ENCODE data around the gene DOCK3.

DNA sequence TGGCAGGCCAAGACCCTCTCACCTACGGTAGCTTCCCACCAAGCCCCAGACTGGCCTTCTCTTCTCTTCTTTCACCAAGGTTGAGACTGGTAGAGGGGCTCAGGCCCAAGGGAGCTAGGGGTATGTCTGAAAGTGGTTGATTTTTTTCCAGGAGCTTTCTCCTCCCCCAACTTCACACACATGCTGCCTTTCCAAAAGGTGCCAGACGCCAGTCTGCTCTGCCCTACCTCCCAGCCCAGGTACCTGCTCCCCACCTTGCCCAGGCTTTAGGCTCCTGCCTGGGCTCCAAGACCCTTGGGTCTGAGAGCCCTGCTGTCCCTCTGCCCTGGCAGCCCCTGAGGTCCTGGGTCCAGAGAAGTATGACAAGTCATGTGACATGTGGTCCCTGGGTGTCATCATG, 29.3 kb upstream of the DOCK3 start:
- TF ChIP-seq POLR2A (IDR thresholded peaks at IDR 0.05), result no peak
- TF ChIP-seq EP300 (IDR thresholded peaks at IDR 0.05), result no peak
- no peak for TF ChIP-seq CTCF (IDR thresholded peaks at IDR 0.05)
